RPMI7951 (cell line): Measurements from ENCODE around the gene LOXHD1. TPM values are rescaled to one million over a fixed set of nuclear protein-coding genes. Genes with fewer than 3 reads are reported as not detected.

Experiments used
- DNase-seq: peaks from one replicate; pipeline ENCODE4 v3.0.0-alpha.2; 2012; ENCODE audit warnings: low read depth
- total RNA-seq: library from RNA; depleted of rRNA; stranded (reverse); fragments of >200 nt; shearing (Covaris generic); gene quantifications from 2 replicates; pipeline ENCODE4 v1.2.3, GENCODE V29; 2014

LOXHD1 gene
- total RNA-seq, 1 experiment from 2014 or later = not detected

DNA sequence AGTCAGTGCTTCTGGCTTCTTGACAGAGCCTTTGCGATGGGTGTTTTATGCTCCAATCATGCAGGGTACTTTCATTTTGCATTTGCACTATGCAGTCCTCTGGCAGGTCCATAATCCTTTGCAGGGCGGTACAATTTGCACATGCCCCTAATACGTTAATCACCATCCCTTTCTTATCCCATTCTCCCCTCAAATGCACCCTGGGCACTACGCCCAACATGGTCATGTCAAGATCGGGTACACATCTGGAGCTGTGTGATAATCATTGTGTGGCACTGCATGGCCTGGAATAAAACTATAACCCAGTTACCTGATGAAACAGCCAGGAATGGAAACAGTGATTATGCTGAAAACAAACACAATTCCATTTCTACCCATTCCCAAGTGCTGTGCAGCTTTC lies 27.7 kb downstream of the LOXHD1 start:
- DNase-seq = no peak

DNA sequence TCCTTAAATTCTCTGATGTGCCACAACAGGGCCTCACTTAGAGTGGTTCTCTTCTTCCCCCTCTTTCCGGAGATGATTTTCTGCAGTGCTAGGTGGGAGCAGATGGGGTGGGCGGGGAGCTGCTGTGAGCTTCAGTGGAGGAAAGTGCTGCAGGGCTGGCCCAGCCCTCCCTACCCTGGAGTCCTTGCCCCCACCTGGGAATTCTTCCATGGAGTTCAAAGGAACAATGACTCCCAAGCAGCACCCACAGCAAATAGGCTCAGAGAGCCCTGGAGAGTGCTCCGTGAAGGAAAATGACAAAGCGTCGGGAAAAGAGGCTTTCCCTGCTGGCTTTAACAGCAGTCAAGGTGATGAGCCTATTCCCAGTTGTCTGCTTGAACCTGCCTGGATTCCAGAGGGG lies 28.8 kb downstream of the LOXHD1 start:
- no peak for DNase-seq

DNA sequence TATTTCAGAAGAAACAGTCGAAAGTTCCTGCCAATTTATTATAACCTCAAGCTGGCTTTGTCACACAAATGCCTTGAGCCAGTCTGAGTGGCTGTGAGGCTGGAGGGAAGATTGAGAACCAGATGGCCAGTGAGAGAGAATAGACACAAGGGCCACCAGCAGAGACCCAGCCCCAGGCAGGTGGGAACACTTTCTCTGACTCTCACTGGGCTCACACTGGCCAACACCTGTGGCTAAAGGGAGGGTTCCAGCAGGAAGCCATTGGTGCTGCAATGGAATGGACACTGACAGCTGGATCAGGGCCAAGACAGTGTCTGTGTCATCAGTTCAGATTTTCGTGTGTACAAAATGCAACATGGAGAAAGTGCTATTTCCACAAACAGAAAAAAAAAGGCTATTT lies 29.9 kb downstream of the LOXHD1 start:
- no peak for DNase-seq

DNA sequence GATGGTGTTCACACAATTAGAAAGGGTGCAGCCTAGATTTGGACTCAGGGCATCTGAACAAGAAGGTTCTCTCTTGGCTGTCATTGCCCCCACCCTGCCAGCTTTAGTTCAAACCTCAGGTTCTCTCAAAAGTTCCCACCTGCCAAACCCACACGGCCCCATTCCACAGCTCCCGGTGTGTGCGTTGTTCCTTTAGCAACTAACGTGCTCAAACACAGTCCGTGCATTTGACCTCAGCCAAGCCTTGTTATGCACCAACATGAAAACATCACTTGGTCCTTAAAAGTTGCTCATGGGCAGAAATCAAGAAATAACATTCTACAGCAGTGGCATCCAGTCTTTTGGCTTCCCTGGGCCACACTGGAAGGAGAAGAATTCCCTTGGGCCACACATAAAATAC lies 32.0 kb downstream of the LOXHD1 start:
- DNase-seq = no peak

DNA sequence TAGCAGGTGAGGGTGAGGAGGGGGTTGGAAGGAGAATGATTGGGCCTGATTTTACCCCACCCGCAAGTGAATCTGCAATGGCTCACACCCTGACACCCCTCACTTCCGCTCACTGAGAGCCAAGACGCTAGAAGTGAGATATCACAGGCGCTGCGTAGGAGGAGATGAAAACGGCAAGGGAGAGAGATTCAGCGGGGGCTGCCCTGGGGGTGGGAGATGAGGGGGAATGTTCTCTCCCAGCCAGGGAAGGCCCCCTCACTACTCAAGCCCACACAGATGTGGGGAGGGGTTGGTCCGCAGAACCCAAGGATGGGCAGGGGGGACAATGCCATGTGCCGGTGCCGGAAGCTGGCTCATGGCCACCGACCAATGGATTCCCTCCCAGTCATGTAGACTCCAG lies 32.9 kb downstream of the LOXHD1 start:
- no peak for DNase-seq

DNA sequence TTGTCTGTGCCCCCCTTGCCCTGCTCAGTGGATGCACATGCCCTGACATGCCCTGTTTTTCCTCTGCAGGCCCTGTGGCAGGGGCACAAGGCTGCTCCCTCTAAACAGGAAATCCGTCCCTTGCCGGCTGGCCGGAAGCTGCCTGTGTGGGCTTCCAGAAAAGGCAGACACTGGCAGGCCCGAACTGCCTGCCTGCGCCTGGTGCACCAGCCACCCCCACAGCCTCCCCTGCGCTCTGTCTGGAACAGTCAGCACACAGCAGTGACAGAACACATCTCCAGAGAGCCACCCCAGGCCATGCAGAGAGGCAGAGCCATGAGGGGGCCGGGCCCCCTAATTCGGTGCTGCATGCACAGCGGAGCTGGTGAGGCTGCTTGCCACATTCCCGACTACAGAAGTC lies 33.5 kb downstream of the LOXHD1 start:
- no peak for DNase-seq

DNA sequence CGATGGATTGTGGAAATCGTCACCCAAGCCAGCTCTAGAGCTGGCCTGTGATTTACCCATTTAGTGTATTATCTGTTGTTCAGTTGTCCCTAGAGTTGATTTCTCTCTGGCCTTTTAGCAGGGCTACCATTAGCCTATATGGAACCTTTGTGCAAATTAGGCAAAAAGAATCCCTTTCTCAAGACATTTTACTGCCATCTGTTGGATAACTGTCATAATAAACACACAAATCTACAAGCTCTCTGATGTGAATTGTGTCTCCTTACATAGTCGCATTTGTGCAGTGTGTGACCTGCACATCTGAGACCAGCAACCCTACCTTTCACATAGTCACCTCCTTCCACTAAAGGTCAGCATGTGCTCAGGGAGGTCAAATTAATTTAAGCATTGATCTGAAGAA lies 34.0 kb downstream of the LOXHD1 start:
- peak; percentile 20 for DNase-seq

DNA sequence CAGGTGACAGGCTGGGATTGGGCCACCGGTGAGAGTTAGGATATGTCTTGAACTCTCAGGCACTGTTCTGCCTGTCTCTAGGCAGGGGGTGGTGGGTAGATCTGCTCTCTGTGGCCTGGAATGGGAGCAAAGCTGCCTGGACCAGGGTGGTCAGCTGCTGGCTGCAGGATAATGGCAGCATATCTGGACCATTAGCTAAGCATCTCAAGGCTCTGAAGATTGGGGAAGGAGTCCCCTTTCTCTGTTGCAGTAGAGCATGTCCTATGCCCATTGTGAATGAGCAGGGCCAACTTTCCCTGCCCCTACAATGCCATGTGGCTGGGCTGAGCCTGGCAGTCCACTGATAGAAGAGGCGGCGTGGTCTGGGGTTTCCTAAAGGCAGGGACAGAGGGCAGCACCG lies 34.6 kb downstream of the LOXHD1 start:
- no peak for DNase-seq

DNA sequence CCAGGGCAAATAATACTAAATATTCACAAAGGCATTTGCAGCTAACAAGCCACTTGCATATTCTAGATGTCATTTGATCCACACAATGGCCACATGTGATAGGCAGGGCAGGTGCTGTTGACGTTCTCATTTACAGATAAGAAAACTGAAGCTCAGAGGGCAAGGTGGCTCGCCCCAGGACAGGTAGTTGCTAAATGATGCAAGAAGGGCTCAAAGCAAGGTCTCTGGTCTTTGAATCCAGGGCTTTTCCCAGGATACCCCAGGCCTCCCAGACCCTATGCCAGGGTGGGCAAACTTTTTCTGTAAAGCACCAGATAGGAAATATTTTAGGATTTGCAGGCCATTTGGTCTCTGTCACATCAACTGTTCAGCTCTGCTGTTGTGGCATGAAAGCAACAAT lies 35.1 kb downstream of the LOXHD1 start:
- no peak for DNase-seq

DNA sequence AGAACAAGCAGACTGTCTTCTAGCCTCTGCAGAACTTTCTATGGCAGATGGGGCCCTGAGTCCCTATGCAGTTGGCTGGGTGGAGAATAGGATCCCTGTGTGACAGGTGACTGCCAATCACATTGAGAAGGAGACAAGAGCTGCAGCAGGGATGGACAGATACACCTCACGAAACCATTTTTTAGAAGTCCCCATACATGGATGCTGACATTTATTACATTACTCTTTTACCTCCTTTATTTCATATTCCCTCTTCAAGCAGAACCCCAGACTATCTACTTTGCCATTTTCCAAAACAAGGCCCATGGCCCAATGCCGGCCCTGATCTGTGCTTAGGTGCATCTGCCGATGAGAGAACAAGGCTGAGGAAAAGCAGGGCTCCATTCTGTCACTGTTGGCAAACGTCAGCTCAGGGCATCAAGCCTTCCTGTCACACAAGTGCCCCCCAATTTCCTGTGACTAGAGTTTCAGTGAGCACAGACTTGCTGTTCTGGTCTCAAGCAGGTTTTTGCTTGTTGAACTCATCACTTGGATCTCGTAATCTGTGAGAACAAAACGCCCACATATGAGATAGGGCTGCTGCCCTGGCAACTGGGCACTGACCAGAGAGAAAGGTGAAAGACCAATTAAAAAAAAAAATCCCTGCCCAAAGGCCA lies 35.8 kb downstream of the LOXHD1 start:
- no peak for DNase-seq

DNA sequence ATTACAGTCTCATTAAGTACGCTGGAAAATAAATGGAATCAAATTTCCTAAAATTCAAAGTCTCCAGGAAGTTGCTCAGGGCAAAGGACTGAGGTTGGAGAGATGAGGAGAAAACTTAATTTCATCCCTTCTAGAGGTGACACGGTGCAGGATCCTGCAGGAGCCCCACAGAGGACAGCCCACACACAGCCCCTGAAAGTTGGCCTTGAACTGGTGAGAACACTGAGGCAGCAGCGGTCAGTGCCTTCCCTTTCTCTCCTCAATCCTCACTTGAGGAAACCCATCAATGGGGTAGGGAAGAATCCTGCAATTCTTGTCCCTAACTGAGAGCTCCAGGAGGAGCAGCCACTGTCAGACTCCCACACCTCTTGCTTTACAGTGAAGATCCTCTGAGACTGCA lies 37.5 kb downstream of the LOXHD1 start:
- DNase-seq = no peak

DNA sequence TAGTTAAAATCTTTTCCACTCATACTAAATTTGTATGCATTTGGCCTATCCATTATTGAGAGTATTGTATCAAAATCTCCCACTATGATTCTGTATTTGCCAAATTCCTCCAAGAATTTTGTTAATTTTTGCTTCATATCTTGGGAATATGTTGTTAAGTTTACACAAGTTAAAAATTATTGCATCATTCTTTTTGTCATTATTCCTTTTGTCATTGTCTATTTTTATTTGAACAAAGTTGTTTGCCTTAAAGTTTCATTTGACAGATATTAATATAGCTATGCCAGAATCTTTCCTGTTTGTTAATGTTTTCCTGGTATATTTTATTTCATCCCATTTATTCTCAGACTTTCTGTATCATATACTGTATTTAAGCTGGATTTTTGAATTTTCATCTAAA lies 41.3 kb downstream of the LOXHD1 start:
- DNase-seq = no peak

DNA sequence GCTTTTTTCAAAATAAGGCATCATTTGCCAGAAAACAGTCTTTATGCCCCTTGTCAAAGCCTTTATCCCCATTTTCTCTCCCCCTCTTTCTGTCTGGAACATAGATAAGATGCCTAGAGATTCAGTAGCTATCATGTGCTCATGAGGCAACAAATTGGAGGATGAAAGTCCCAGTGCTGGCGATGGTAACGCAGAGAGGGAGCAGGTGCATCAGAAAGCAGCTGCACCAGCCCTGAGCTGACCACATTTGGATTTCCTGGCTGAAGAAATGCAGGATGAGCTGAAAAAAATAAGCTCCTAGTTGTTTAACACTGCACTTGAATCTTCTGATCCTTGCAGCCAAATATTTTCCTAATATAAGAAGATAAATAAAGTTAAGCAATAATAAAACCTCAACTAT lies 48.0 kb downstream of the LOXHD1 start:
- DNase-seq = no peak

DNA sequence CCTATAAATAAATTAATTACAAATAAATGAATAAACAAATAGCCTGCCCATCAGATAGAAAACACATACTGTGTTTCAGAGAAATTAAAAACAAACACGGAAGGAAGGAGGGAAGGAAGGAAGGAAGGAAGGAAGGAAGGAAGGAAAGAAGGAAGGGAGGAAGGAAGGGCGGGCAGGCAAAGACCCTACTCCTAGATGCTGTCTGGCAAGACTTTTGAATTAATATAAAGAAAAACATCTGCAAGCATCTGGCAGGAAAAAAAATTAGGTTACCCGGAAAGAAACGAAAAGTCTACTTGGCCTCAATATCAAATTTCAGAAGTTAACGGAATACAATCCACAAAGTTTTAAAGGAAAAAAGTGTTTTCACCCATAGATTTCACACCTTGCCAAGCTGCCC lies 49.1 kb downstream of the LOXHD1 start:
- DNase-seq = no peak

DNA sequence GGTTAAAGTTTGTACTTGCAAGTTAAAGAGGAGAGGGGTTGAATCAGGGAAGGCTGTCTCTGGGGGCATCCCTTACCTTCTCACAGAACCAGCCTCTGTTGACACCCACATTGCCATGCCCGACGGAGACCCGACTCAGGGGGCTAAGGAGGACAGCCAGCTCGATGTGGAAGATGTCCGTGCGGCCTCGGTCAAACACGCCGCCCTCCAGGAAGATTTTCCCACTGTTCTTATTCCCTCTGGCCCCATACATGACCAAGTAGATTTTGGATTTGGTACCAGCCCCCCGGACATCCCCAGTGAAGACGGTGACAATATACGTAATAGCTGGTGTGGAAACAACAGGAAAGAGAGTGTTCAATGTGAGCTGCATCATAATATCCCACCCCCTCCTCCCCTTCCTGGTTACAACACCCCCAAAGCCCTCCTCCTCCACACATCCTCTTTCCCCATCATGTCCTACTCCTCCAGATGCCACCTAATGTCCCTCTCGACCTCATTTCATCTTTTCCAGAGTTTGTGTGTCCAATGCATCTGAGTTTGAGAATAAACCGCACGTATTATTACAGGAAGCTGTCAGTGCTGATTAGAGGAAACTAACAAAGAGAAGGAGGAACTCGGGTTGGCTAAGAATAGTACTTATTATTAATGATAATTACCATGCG lies 55.7 kb downstream of the LOXHD1 start:
- DNase-seq = no peak

DNA sequence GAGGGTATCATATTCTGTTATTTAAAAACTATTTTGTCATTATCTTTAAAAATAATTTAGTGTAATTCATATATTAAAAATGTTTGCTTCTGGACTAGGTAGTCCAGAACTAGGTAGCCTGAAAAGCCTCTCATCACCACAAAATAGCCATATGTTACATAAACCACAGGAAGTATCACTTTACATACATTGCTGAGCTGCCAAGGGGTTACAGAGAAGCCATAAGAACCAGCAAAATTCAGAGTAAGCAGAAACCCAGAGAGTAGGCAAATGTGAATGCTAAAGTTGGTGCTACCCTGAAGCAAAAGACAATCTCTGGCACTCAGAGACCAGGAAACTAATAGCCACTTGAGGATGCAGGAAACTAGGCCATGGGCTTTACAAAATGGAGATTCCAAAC lies 60.9 kb downstream of the LOXHD1 start:
- peak; percentile 3 for DNase-seq

DNA sequence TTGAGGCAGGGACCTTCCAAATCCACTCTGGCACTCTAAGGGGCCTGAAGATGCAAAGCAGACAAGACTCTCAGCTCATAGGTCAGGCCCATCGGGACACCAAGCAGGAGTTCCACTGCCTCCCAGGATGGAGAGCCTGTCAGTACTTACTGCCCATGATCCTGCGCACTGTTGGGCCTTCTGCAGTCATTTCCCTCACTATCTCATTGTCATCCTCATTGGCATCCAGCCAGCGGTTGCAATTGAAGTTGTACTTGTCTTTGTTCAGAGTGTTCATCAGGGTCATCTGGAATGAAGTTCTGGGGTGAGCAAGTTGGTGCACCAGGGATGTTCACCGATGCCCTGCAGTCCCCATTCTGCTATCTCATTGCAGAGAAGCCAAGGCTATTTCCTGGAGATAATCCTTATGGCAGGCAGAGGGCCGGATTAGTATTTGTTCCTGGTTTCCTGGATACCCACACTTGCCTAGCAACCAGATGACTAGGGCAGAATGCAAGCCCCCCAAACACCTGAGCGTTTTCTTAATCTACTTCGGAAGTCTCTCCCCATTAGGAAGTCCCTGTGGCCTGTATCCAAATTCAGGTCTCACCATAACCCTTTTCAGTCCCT lies 65.1 kb downstream of the LOXHD1 start:
- DNase-seq = peak; percentile 0

DNA sequence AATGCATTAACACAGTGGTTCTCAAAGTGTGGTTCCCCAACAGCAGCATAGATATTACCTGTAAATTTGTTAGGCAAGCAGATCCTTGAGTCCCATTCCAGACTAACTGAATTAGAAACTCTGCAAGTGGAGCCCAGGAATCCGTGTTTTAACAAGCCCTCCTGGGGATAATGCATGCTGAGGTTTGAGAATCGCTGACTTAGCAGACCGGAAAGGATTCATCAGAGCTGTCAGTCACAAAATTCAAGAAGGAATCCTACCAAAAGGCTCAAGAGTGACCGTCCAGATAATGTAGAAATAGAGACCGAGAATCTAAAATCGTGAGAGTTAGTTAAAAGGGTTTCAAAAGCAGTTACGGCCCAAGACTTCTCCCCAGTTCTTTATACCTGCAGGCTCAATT lies 66.9 kb downstream of the LOXHD1 start:
- DNase-seq = no peak

DNA sequence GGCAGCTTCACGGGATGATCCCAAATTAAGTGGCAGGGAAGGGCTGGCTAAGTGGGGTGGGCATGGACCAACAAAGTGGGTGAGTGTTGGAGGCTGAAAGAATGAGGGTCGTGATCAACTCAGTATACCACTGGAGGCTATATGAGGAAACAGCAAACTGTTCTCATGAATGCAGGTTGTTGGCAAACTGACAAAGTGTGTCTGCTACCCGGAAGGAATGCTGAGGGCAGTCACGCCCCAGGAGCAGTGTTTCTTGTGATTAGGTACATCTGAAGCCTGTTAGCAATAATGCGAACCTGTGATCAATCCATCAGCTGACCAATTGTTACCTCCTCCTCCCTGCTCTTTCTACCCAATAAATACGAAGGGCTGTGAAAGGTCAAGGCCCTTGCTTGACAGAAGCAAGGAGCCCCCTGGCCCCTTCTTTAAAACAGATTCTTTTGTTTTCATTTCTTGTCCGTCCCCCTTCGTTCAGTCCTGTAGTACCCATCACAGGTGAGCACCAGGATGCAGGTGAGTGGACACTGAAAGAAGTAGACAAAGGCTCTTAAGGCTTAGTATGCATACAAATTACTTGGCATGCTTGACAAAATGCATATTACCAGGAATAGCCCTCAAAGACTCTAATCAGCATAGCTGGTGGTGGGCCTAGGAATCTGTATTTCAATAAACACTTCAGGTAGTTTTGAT lies 67.9 kb downstream of the LOXHD1 start:
- DNase-seq = no peak

DNA sequence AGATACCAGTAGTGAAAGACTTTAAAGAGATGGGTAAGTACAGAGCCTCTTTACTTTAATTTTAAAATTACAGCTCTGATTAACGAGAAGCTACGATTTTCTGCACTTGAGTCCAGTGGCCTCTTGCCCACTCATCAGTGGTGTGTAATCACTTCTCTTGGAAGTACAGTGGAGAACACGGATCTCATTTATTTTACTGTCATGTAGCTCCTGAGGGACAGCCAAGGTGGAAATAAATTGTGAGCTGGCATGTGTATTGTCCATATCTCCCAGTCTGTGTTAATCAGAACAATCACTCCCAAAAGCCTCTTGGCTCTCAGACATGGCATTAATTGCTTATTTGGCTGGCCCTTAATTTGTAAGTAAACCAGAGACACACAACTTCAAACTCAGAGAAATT lies 69.4 kb downstream of the LOXHD1 start:
- DNase-seq = no peak

DNA sequence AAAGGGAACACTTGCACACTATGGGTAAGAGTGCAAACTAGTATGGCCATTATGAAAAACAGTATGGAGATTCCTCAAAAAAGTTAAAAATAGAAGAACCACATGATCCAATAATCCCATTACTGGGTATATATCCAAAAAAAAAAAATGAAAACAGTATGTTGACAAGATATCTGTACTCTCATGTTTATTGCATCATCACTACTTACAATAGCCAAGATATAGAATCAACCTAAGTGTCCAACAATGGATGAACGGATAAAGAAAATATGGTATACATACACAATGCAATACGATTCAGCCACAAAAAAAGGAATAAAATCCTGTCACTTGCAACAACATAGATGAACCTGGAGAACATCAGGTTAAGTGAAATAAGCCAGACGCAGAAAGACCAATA lies 73.3 kb downstream of the LOXHD1 start:
- DNase-seq = no peak

DNA sequence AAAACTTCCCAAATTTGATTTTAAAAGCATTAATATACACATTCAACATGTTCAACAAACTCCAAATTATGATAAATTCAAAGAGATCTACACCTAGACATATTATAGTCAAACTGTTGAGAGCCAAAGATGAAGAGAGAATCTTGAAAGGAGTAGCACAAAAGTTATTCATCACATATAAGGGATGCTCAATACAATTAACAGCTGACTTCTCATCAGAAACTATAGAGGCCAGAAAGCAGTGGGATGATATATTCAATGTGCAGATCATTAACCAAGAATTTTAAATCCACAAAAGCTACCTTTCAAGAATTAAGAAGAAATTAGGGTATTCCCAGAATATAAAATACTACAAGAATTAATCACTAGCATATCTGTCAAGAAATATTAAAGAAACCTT lies 75.4 kb downstream of the LOXHD1 start:
- DNase-seq = no peak

DNA sequence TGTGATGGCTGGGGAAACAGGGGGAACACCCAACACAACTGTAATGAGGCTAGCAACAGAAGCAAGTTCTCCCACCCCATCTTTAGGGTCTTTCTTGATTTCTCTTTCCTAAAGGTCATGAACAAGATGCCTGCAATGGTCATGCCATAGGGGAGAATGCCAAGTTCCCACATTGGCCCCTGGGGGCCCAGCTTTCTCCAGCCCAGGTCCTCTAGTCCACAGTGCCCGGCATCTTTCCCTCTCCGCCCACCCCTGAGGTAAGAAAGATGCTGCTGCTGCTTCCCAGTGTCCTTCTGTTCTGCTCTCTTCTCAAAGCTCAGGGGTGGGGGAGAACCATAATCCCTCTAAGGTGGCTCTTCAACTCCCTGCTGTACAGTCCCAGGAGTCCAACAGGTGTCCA lies 78.0 kb downstream of the LOXHD1 start:
- DNase-seq = no peak
